Type B pancreatic cell (in vitro differentiated cells): ENCODE measurements around the gene MICAL2. TPM values are rescaled to one million over a fixed set of nuclear protein-coding genes. Genes with fewer than 3 reads are reported as not detected.
A peak's percentile ranks its signal among the peaks of the same experiment; 100 is the strongest.

Experiments
- DNase-seq: peaks from one replicate; pipeline ENCODE4 v3.0.0; 2021; ENCODE audit warnings: mixed read lengths; ENCODE audit not compliant: unreplicated experiment; ENCODE audit errors: extremely low spot score
- H3K27ac Mint-ChIP-seq: 2 replicates; pipeline ENCODE4 v1.8.0; 2021; ENCODE audit warnings: mild to moderate bottlenecking, mixed read lengths
- H3K27me3 Mint-ChIP-seq: 2 replicates; pipeline ENCODE4 v1.8.0; 2021; ENCODE audit warnings: mixed read lengths
- H3K36me3 Mint-ChIP-seq: 2 replicates; pipeline ENCODE4 v1.8.0; 2021; ENCODE audit warnings: mixed read lengths
- H3K4me1 Mint-ChIP-seq: one replicate; pipeline ENCODE4 v1.8.0; 2021; ENCODE audit warnings: mixed read lengths; ENCODE audit not compliant: unreplicated experiment
- H3K4me3 Mint-ChIP-seq: 2 replicates; pipeline ENCODE4 v1.8.0; 2021; ENCODE audit warnings: mild to moderate bottlenecking, mixed read lengths
- H3K9me3 Mint-ChIP-seq: 2 replicates; pipeline ENCODE4 v1.8.0; 2021; ENCODE audit warnings: mixed read lengths
- CTCF ChIP-seq: fragments of 200-600 bp; sonication (generic); conservative IDR thresholded peaks from 2 replicates; pipeline ENCODE4 v1.5.0; 2021; ENCODE audit warnings: antibody characterized with exemption, mild to moderate bottlenecking
- total RNA-seq: library from RNA; stranded (reverse); gene quantifications from 2 replicates; pipeline ENCODE4 v1.2.1, GENCODE V29; 2021; ENCODE audit warnings: low replicate concordance

MICAL2 gene
- total RNA-seq, 1 donor from 2014 or later, result 38.0 TPM

DNA sequence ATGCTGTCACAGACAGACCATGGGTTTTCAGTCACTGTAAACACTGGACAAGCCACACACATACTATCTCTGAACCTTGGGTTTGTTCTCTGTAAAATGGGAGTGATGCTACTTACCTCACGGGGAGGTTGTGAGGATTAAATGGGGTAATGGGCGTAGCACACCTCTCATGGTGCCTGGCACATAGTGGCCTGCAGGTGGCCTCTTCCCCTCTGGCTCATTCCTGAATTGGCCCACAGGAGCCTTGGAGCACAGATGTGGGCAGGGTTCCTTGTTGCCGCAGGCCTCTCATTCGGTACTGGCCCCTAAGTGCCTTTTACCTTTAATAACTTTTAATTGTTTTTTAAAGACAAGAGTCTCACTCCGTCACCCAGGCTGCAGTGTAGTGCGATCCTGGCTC lies 11.7 kb downstream of the MICAL2 start:
- no peak overlapping the region for H3K4me3 Mint-ChIP-seq

DNA sequence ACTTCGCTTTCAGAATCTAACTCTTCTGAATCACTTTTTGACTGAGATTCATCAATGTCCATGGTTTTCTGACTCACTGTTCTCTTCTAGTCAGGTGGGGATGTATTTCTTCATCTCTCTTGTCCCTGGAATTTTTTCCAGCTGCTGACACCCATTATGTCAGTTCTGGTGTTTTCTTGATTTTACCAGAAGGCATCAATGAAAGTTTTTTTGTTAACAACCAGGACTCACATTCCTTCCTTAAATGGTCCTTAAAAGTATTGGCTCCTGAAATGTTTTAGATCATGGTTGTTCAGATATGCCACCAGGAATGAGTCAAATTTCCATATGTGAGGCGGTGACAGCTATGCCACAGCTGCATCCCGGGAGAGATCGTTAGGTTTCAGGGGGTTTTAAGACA lies 12.9 kb downstream of the MICAL2 start:
- Mint-ChIP-seq H3K27me3 (peaks cover 8% of the 10 kb centered on the region), H3K36me3 (no peaks in the 10 kb centered on the region), H3K4me1 (peaks cover 17% of the 10 kb centered on the region), H3K4me3 (no peak overlapping the region), H3K27ac (no peak overlapping the region), H3K9me3 (no peaks in the 10 kb centered on the region)
- no peak for DNase-seq
- no peak for TF ChIP-seq CTCF

More for the DNA sequence above, 11.7 kb downstream of the MICAL2 start:
- H3K9me3 Mint-ChIP-seq, result no peaks in the 10 kb centered on the region
- H3K4me1 Mint-ChIP-seq, result peaks cover 26% of the 10 kb centered on the region
- peaks cover 8% of the 10 kb centered on the region for H3K27me3 Mint-ChIP-seq
- H3K36me3 Mint-ChIP-seq, result no peaks in the 10 kb centered on the region
- peak; percentile 61 for TF ChIP-seq CTCF
- H3K27ac Mint-ChIP-seq, result no peak overlapping the region
- DNase-seq, result no peak

GRCh38 chr11:12123799-12124198 lies 13.4 kb downstream of the MICAL2 start:
- H3K27ac Mint-ChIP-seq, result no peak overlapping the region
- no peak for DNase-seq
- no peaks in the 10 kb centered on the region for H3K36me3 Mint-ChIP-seq
- peaks cover 12% of the 10 kb centered on the region for H3K4me1 Mint-ChIP-seq
- no peak for TF ChIP-seq CTCF
- H3K27me3 Mint-ChIP-seq, result peaks cover 8% of the 10 kb centered on the region
- no peak overlapping the region for H3K4me3 Mint-ChIP-seq
- no peaks in the 10 kb centered on the region for H3K9me3 Mint-ChIP-seq

DNA sequence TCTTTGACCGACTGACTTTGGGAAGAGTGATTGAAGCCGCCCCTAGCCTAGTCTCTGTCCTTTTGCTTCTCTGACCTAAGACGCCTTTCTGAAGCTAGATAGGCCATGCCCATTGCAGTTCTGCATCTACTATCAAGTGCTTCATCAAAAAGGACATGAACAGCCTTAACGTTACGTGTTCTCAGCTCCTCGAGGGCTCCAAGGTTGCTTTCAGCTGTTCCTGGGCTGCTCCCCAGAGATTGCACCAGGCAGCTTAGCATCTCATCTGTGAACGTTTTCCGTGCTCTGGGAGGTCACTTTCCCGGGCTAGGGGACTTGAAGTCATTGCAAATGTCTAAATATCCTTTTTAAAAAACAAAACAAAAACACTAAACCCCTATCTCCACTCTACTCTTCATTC lies 13.9 kb downstream of the MICAL2 start:
- no peak overlapping the region for H3K4me3 Mint-ChIP-seq
- peaks cover 8% of the 10 kb centered on the region for H3K27me3 Mint-ChIP-seq
- TF ChIP-seq CTCF, result no peak
- DNase-seq, result no peak
- no peak overlapping the region for H3K27ac Mint-ChIP-seq
- H3K4me1 Mint-ChIP-seq, result peaks cover 7% of the 10 kb centered on the region
- no peaks in the 10 kb centered on the region for H3K36me3 Mint-ChIP-seq
- no peaks in the 10 kb centered on the region for H3K9me3 Mint-ChIP-seq

DNA sequence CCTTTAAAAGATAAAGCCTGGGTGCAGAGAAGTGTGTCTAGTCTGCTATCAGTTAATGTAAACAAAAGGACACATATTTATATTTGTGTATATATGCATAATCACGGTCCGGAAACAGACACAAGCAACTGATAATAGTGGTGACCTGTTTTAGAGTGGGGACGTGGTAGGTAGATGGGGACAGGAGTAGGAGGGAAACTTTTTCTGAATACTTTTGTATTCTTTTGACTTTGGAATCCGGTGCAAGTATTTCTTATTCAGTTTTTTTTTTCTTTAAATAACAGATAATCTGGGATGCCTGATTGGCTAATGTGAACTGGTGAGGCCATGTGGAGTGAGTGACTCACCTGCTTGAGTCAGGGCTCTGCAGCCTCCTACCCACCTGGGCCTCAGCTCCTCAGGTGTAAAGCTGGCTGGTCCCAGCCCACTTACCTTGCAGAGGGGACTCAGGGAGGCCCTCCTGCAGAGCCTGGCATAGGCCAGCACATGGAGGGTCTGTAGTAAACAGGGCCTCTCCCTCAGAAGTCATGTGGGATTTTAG lies 15.3 kb downstream of the MICAL2 start:
- no peak for TF ChIP-seq CTCF
- H3K27me3 Mint-ChIP-seq, result peaks cover 4% of the 10 kb centered on the region
- H3K4me1 Mint-ChIP-seq, result peaks cover 4% of the 10 kb centered on the region
- H3K36me3 Mint-ChIP-seq, result no peaks in the 10 kb centered on the region
- H3K27ac Mint-ChIP-seq, result peak overlapping the region; percentile 16
- H3K9me3 Mint-ChIP-seq, result no peaks in the 10 kb centered on the region
- no peak overlapping the region for H3K4me3 Mint-ChIP-seq
- DNase-seq, result no peak
